Colonic mucosa (tissue), 4 donors: ENCODE results near the gene MYL12A. TPM values are rescaled to one million over a fixed set of nuclear protein-coding genes. Genes with fewer than 3 reads are reported as not detected.
A peak's percentile ranks its signal among the peaks of the same experiment; 100 is the strongest.
"Not testable (repeated sequence)": the region's sequence is repeated elsewhere in the genome, so short reads cannot be mapped to it uniquely, and the experiment has no call there.

Experiments
- DNase-seq: peaks from one replicate; pipeline ENCODE4 v3.0.0-alpha.2; 2020
- H3K27ac ChIP-seq: fragments of 200-600 bp; one replicate; pipeline ENCODE4 v1.8.0; 2021
- H3K27me3 ChIP-seq: fragments of 200-600 bp; one replicate; pipeline ENCODE4 v1.8.0; 2021
- H3K36me3 ChIP-seq: fragments of 200-600 bp; one replicate; pipeline ENCODE4 v1.8.0; 2021
- H3K4me1 ChIP-seq: fragments of 200-600 bp; one replicate; pipeline ENCODE4 v1.8.0; 2021; ENCODE audit warnings: mild to moderate bottlenecking
- H3K4me3 ChIP-seq: fragments of 200-600 bp; one replicate; pipeline ENCODE4 v1.8.0; 2021
- H3K9ac ChIP-seq, 2 donors: one replicate each; pipeline ENCODE4 v1.7.0; 2013; ENCODE audit warnings: control low read depth in 2 of 2, low read depth in 2 of 2, low read length in 2 of 2
- H3K9me3 ChIP-seq: fragments of 200-600 bp; one replicate; pipeline ENCODE4 v1.8.0; 2021
- intact Hi-C: fragments of 100-400 bp; cut with DNase I; formaldehyde crosslinking; loops from one replicate; pipeline ENCODE4 v1.14.1; 2022
- total RNA-seq, 2 donors: library from RNA; stranded (reverse); fragmentation: NEBNext Ultra II Directional in 1 of 2; extraction: Animal tissue kit (Norgen Biotek cat#: 25700) in 1 of 2; gene quantifications; one replicate each; pipeline ENCODE4 v1.2.1, GENCODE V29; 2021
- TF ChIP-seq, protein P1 (sequence below): fragments of 200-600 bp; IDR thresholded peaks from one replicate; pipeline ENCODE4 v1.8.0; 2022; ENCODE audit warnings: antibody characterized with exemption, mild to moderate bottlenecking
- donor health status: healthy.
- donor health status: DM: no; HTN: no; CAD: no.
- donor health status: DM: no; HTN: no; CAD: no.

Gene MYL12A
- 100 to 1,000 TPM; 338 to 537 TPM for total RNA-seq

DNA sequence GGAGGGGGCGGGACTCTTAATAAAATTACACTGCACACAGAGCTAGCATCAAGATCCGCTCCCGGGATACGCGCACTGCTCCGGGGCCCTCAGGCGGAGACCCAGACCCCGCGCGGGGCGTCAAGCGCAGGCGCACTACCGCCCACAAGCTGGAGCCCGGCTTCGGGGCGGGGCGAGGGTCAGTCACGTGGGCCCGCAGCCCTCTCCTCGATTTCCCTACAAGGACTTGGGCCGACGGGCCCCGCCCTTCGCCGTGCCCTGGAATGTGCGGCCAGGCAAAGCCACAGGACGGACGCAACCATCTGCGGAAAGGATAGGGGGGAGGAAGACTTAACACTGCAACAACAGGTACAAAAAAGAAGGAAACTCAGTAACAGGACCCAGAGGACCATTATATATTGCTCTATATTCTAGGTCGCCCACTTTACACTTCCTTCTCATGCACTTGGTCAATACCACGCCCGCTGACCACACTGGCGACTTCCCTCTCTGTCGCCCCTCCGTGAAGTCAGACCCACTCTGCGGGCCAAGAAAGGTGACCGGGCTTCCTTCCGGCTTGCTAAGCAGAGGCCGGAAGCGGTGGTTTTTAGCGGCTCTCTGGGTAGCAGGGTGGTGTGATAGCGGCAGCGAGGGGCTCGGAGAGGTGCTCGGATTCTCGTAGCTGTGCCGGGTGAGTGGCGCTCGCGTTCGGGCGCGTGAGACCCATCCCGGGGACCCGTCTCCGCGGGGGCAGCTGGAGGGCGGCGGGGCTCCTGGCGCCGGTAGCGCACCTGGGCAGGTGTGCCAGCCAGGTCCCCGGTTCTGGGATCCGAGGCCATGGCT lies at the start of gene MYL12A:
Gene MYL12A (plus strand): TSS at position 562 of the 822 bp plus-strand sequence. CDS start 5,447 bp downstream, outside the sequence.
- Histone ChIP-seq H3K9ac (peak within 1 kb of the TSS; percentile 99 to 100), H3K4me1 (no peaks in the 10 kb centered on the region), H3K27me3 (no peaks in the 10 kb centered on the region), H3K9me3 (no peaks in the 10 kb centered on the region), H3K36me3 (no peaks in the 10 kb centered on the region), H3K4me3 (peak within 1 kb of the TSS; percentile 93), H3K27ac (peak within 1 kb of the TSS; percentile 99)
- intact Hi-C loops: loop anchor here (5.0 to 10.0 kb wide), 3 partner anchors 95 to 315 kb away; partner anchors contain the start of gene LPIN2
- DNase-seq: peak; percentile 97
- TF ChIP-seq, protein P1, sequence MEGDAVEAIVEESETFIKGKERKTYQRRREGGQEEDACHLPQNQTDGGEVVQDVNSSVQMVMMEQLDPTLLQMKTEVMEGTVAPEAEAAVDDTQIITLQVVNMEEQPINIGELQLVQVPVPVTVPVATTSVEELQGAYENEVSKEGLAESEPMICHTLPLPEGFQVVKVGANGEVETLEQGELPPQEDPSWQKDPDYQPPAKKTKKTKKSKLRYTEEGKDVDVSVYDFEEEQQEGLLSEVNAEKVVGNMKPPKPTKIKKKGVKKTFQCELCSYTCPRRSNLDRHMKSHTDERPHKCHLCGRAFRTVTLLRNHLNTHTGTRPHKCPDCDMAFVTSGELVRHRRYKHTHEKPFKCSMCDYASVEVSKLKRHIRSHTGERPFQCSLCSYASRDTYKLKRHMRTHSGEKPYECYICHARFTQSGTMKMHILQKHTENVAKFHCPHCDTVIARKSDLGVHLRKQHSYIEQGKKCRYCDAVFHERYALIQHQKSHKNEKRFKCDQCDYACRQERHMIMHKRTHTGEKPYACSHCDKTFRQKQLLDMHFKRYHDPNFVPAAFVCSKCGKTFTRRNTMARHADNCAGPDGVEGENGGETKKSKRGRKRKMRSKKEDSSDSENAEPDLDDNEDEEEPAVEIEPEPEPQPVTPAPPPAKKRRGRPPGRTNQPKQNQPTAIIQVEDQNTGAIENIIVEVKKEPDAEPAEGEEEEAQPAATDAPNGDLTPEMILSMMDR: no peak

DNA sequence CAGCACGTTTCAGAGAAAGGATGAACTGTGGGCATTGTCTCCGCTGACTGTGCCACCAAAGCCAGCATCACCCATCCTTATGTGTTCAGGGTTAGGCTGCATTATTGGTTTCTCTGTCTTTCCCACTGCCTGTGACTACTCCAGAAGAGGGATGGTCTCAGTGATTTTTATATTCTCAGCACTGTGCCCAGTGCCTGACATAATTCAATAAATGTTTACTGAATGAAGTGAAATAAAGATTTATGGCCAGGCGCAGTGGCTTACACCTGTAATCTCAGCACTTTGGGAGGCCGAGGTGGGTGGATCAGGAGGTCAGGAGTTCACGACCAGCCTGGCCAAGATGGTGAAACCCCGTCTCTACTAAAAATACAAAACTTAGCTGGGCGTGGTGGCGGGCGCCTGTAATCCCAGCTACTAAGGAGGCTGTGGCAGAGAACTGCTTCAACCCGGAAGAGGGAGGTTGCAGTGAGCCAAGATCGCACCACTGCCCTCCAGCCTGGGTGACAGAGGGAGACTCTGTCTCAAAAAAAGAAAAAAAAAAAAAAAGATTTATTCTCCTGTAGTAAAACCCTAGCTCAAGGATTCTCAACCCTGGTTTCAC lies 49.2 kb upstream of the MYL12A start:
- intact Hi-C loops, H3K27me3 ChIP-seq, H3K4me3 ChIP-seq, H3K9me3 ChIP-seq, H3K36me3 ChIP-seq, H3K4me1 ChIP-seq, H3K9ac ChIP-seq: not testable (repeated sequence)
- peak; percentile 48 for DNase-seq
- H3K27ac ChIP-seq: peak overlapping the region; percentile 19

GRCh38 chr18:3199942-3200645 lies 47.5 kb upstream of the MYL12A start:
- Histone ChIP-seq H3K27ac (no peak overlapping the region), H3K9me3 (no peaks in the 10 kb centered on the region), H3K9ac (no peak overlapping the region), H3K4me1 (no peaks in the 10 kb centered on the region), H3K36me3 (no peaks in the 10 kb centered on the region), H3K27me3 (no peaks in the 10 kb centered on the region), H3K4me3 (no peak overlapping the region)
- intact Hi-C loops: no loop called here
- TF ChIP-seq, protein P1: no peak
- DNase-seq: no peak

- H3K27me3 ChIP-seq: no peaks in the 10 kb centered on the region
- no peak overlapping the region for H3K27ac ChIP-seq
- TF ChIP-seq, protein P1: no peak
- intact Hi-C loops: no loop called here
- H3K36me3 ChIP-seq: no peaks in the 10 kb centered on the region
- no peaks in the 10 kb centered on the region for H3K9me3 ChIP-seq
- H3K4me3 ChIP-seq: no peak overlapping the region
- H3K4me1 ChIP-seq: no peaks in the 10 kb centered on the region
- H3K9ac ChIP-seq: no peak overlapping the region
- DNase-seq: no peak
Measured at GRCh38 chr18:3205239-3205638, 42.4 kb upstream of the MYL12A start.

GRCh38 chr18:3207565-3207964 lies 40.0 kb upstream of the MYL12A start:
- no peaks in the 10 kb centered on the region for H3K36me3 ChIP-seq
- TF ChIP-seq, protein P1: no peak
- no peaks in the 10 kb centered on the region for H3K9me3 ChIP-seq
- DNase-seq: no peak
- H3K4me1 ChIP-seq: no peaks in the 10 kb centered on the region
- no peaks in the 10 kb centered on the region for H3K27me3 ChIP-seq
- H3K9ac ChIP-seq: no peak overlapping the region
- H3K4me3 ChIP-seq: no peak overlapping the region
- H3K27ac ChIP-seq: no peak overlapping the region
- intact Hi-C loops: no loop called here
